A549 (cell line): Measurements from ENCODE around the gene AMOT. TPM values are rescaled to one million over a fixed set of nuclear protein-coding genes. Genes with fewer than 3 reads are reported as not detected.

ENCODE experiments used
- ATAC-seq, 2 experiments: fragments of 200-7000 bp in 1 of 2; fragments of >200 bp in 1 of 2; cut with Nextera tagmentation in 1 of 2; cut with Tn5 transposase in 1 of 2; 3 replicates each; pipeline versions ENCODE4 v1.8.0 to v1.9.1; 2018 to 2020; ENCODE audit warnings: mild to moderate bottlenecking in 1 of 2, moderate library complexity in 1 of 2
- CTCF ChIA-PET: fragments of 300-600 bp; sonication (Branson Sonifier 250); formaldehyde crosslinking; extraction: SDS; loops from one replicate; lab custom pipeline; 2021; ENCODE audit warnings: antibody characterized with exemption, inconsistent platforms; lab: Yijun Ruan, JAX
- POLR2A ChIA-PET: fragments of 350-600 bp; formaldehyde crosslinking; extraction: SDS; loops from one replicate; lab custom pipeline; 2021; ENCODE audit warnings: antibody characterized with exemption, inconsistent platforms; lab: Yijun Ruan, JAX
- DNase-seq, 2 experiments: peaks; one replicate each; pipeline versions ENCODE4 v3.0.0 to v3.0.0-alpha.2; 2011 to 2016; ENCODE audit warnings: low read depth in 1 of 2, low spot score in 1 of 2
- FAIRE-seq: peaks from 2 replicates; lab custom pipeline; 2011; peaks lifted over from hg19 to GRCh38; lab: Jason Lieb, UNC
- H3K27ac ChIP-seq, 2 experiments: fragments of >200 bp; sonication (Bioruptor Twin); formaldehyde crosslinking; 3 replicates each; pipeline ENCODE4 v1.5.1; 2016 to 2017
- H3K4me1 ChIP-seq: fragments of >200 bp; sonication (Bioruptor Twin); formaldehyde crosslinking; 3 replicates; pipeline ENCODE4 v1.6.1; 2016
- H3K4me2 ChIP-seq: fragments of >200 bp; sonication (Bioruptor Twin); formaldehyde crosslinking; 3 replicates; pipeline ENCODE4 v1.6.1; 2016
- H3K4me3 ChIP-seq: fragments of >200 bp; sonication (Bioruptor Twin); formaldehyde crosslinking; 3 replicates; pipeline ENCODE4 v1.5.1; 2016
- H3K9me3 ChIP-seq: fragments of >200 bp; sonication (Bioruptor Twin); formaldehyde crosslinking; 3 replicates; pipeline ENCODE4 v1.6.1; 2016
- CBX2 ChIP-seq: fragments of 200-600 bp; sonication (generic); IDR thresholded peaks from 2 replicates; pipeline ENCODE4 v1.6.1; 2016; ENCODE audit warnings: low read depth, mild to moderate bottlenecking, borderline replicate concordance
- EHMT2 ChIP-seq: fragments of 200-600 bp; sonication (generic); IDR thresholded peaks from 2 replicates; pipeline ENCODE4 v1.6.1; 2016; ENCODE audit warnings: antibody characterized with exemption, low read depth, mild to moderate bottlenecking, moderate library complexity
- EP300 ChIP-seq, 2 experiments: fragments of >200 bp; sonication (Bioruptor Twin); formaldehyde crosslinking; IDR thresholded peaks; 2 replicates in 1 of 2; 3 replicates in 1 of 2; pipeline ENCODE4 v1.6.1; 2016 to 2017
- ESRRA ChIP-seq: fragments of 150-350 bp; IDR thresholded peaks from 2 replicates; pipeline ENCODE4 v1.6.1; 2014; ENCODE audit warnings: mild to moderate bottlenecking, low read length, borderline replicate concordance
- FOSL2 ChIP-seq, 2 experiments: fragments of 450-650 bp in 1 of 2; fragments of >200 bp in 1 of 2; sonication (Bioruptor Twin) in 1 of 2; formaldehyde crosslinking; IDR thresholded peaks; 2 replicates each; pipeline versions ENCODE4 v1.5.0 to v1.6.1; 2016 to 2020; ENCODE audit warnings: mild to moderate bottlenecking in 1 of 2, moderate library complexity in 1 of 2
- HDAC2 ChIP-seq: fragments of 200-600 bp; sonication (generic); IDR thresholded peaks from 2 replicates; pipeline ENCODE4 v1.6.1; 2016
- HMGXB4 ChIP-seq: fragments of 250-450 bp; sonication (Bioruptor Pico); IDR thresholded peaks from 2 replicates; pipeline ENCODE4 v1.5.0; 2021; ENCODE audit warnings: mild to moderate bottlenecking, moderate library complexity, borderline replicate concordance
- HOXA7 ChIP-seq: fragments of 250-450 bp; sonication (Bioruptor Pico); IDR thresholded peaks from 2 replicates; pipeline ENCODE4 v1.5.0; 2020; ENCODE audit warnings: mild to moderate bottlenecking, moderate library complexity
- HOXB13 ChIP-seq: fragments of 250-450 bp; sonication (Bioruptor Pico); IDR thresholded peaks from 2 replicates; pipeline ENCODE4 v1.5.0; 2020; ENCODE audit warnings: low read depth, mild to moderate bottlenecking, moderate library complexity
- JUNB ChIP-seq: fragments of >200 bp; sonication (Bioruptor Twin); formaldehyde crosslinking; IDR thresholded peaks from 2 replicates; pipeline ENCODE4 v1.6.1; 2016
- KDM1A ChIP-seq: fragments of 200-600 bp; sonication (generic); IDR thresholded peaks from 2 replicates; pipeline ENCODE4 v1.6.1; 2016; ENCODE audit warnings: low read depth, mild to moderate bottlenecking
- MAFK ChIP-seq: fragments of 450-650 bp; IDR thresholded peaks from 2 replicates; pipeline ENCODE4 v1.6.1; 2014; ENCODE audit not compliant: partially characterized antibody
- MYC ChIP-seq: IDR thresholded peaks from 2 replicates; pipeline ENCODE4 v1.6.1; 2012; ENCODE audit warnings: mild to moderate bottlenecking, inconsistent platforms, low read length, improper control_type of control experiment, borderline replicate concordance
- NFE2L2 ChIP-seq: fragments of 150-350 bp; conservative IDR thresholded peaks from 2 replicates; pipeline ENCODE4 v1.6.1; 2014; ENCODE audit warnings: low read length
- PBX3 ChIP-seq: IDR thresholded peaks from 2 replicates; pipeline ENCODE4 v1.6.1; 2012
- RARB ChIP-seq: fragments of 250-450 bp; sonication (Bioruptor Pico); IDR thresholded peaks from 2 replicates; pipeline ENCODE4 v1.8.0; 2021; ENCODE audit warnings: mild to moderate bottlenecking, moderate library complexity
- RNF2 ChIP-seq: fragments of 200-600 bp; sonication (generic); IDR thresholded peaks from 2 replicates; pipeline ENCODE4 v1.6.1; 2016; ENCODE audit warnings: low read depth, mild to moderate bottlenecking, antibody characterized with exemption, moderate library complexity, borderline replicate concordance
- TFCP2L1 ChIP-seq: fragments of 250-450 bp; sonication (Bioruptor Pico); IDR thresholded peaks from 2 replicates; pipeline ENCODE4 v1.5.0; 2021; ENCODE audit warnings: mild to moderate bottlenecking
- TP53 ChIP-seq: fragments of 250-450 bp; sonication (Bioruptor Pico); IDR thresholded peaks from 2 replicates; pipeline ENCODE4 v1.5.0; 2021; ENCODE audit warnings: mild to moderate bottlenecking, moderate library complexity
- ZFP36 ChIP-seq: fragments of 450-650 bp; IDR thresholded peaks from 2 replicates; pipeline ENCODE4 v1.6.1; 2014; ENCODE audit warnings: borderline replicate concordance; ENCODE audit not compliant: partially characterized antibody
- ZSCAN20 ChIP-seq: fragments of 250-450 bp; sonication (Bioruptor Pico); IDR thresholded peaks from 2 replicates; pipeline ENCODE4 v1.8.0; 2022; ENCODE audit warnings: mild to moderate bottlenecking, moderate library complexity
- WGBS: methylation state at CpG from one replicate; pipeline ENCODE4 v1.1.6; 2017; ENCODE audit errors: missing lambda C conversion rate; 5-methylcytosine and 5-hydroxymethylcytosine counted together
- polyA plus RNA-seq, 4 experiments: library from polyadenylated mRNA; depleted of rRNA in 3 of 4; stranded (reverse); fragments of >200 nt; fragmentation: RNase III in 1 of 4; extraction: RNeasy Plus Mini Kit Qiagen cat#74134 plus additional on column Dnase treatment in 1 of 4; gene quantifications; 2 replicates in 3 of 4; 3 replicates in 1 of 4; pipeline ENCODE4 v1.2.3, GENCODE V29; 2011 to 2017
- TF ChIP-seq, protein P1 (sequence below): fragments of >200 bp; sonication (Bioruptor Twin); formaldehyde crosslinking; IDR thresholded peaks from 2 replicates; pipeline ENCODE4 v1.6.1; 2016
- TF ChIP-seq, protein P2 (sequence below): fragments of >200 bp; sonication (Bioruptor Twin); formaldehyde crosslinking; IDR thresholded peaks from 3 replicates; pipeline ENCODE4 v1.5.1; 2016
- TF ChIP-seq, protein P3 (sequence below): fragments of 200-600 bp; sonication (generic); IDR thresholded peaks from 2 replicates; pipeline ENCODE4 v1.6.1; 2016; ENCODE audit warnings: antibody characterized with exemption, mild to moderate bottlenecking, moderate library complexity

The AMOT gene
- polyA plus RNA-seq, 2 of the 4 experiments (the other 2 are of a cell fraction), result 0.03 to 0.05 TPM

- Histone ChIP-seq H3K27ac (no peak overlapping the region), H3K4me1 (no peaks in the 10 kb centered on the region), H3K4me3 (no peak overlapping the region), H3K9me3 (no peaks in the 10 kb centered on the region), H3K4me2 (no peak overlapping the region)
- DNase-seq (no peak), ATAC-seq (no peak), FAIRE-seq (peak; percentile 70)
- 5% methylated on average over 2 of the region's 2 CpGs for WGBS
- POLR2A ChIA-PET, result no interaction called here
- TF ChIP-seq PBX3 (no peak), HOXB13 (CRISPR knock-in tag) (no peak), MAFK (no peak), KDM1A (no peak), EHMT2 (no peak), HMGXB4 (no peak)
- CTCF ChIA-PET, result no interaction called here
These were observed 54.6 kb downstream of the AMOT start for GRCh38 chrX:112786076-112786475.

DNA sequence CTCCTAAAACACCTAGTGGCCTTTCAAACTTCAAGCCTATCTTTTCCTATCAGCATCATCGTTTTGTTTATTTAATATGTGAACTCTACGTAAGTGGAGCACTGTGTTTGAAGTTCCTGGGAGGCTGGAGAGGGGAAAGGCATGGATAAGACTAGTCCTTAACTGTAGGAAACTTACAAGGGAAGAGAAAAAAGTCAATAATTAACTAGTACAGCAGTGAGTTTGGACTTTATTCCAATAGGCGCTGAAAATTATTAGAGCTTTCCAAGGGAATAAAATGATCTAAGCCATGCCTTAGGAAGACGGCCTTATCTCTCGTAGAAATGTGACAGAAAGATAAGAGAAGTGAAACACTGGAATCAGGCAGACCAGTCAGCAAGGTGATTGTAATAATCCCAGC, 55.3 kb downstream of the AMOT start:
- Histone ChIP-seq H3K27ac (no peak overlapping the region), H3K4me1 (no peaks in the 10 kb centered on the region), H3K9me3 (no peaks in the 10 kb centered on the region), H3K4me3 (no peak overlapping the region), H3K4me2 (no peak overlapping the region)
- 6% methylated on average over 5 of the region's 5 CpGs for whole genome bisulfite sequencing
- no peak for ATAC-seq
- no peak for FAIRE-seq
- DNase-seq, result no peak
- CTCF ChIA-PET, result no interaction called here
- TF ChIP-seq CBX2 (no peak), EP300 (IDR thresholded peaks at IDR 0.05) (no peak), ESRRA (no peak), ZFP36 (no peak), RNF2 (no peak), HOXA7 (CRISPR knock-in tag) (no peak), TFCP2L1 (CRISPR knock-in tag) (no peak), ZSCAN20 (no peak), NFE2L2 (no peak), MYC (no peak), HDAC2 (no peak), RARB (CRISPR knock-in tag) (no peak), FOSL2 (IDR thresholded peaks at IDR 0.05) (no peak), FOSL2 (CRISPR knock-in tag; IDR thresholded peaks at IDR 0.05) (no peak), JUNB (no peak), TP53 (CRISPR knock-in tag) (no peak)
- TF ChIP-seq, protein P1, sequence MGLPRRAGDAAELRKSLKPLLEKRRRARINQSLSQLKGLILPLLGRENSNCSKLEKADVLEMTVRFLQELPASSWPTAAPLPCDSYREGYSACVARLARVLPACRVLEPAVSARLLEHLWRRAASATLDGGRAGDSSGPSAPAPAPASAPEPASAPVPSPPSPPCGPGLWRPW, result no peak
- TF ChIP-seq, protein P2, sequence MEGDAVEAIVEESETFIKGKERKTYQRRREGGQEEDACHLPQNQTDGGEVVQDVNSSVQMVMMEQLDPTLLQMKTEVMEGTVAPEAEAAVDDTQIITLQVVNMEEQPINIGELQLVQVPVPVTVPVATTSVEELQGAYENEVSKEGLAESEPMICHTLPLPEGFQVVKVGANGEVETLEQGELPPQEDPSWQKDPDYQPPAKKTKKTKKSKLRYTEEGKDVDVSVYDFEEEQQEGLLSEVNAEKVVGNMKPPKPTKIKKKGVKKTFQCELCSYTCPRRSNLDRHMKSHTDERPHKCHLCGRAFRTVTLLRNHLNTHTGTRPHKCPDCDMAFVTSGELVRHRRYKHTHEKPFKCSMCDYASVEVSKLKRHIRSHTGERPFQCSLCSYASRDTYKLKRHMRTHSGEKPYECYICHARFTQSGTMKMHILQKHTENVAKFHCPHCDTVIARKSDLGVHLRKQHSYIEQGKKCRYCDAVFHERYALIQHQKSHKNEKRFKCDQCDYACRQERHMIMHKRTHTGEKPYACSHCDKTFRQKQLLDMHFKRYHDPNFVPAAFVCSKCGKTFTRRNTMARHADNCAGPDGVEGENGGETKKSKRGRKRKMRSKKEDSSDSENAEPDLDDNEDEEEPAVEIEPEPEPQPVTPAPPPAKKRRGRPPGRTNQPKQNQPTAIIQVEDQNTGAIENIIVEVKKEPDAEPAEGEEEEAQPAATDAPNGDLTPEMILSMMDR, result no peak
- TF ChIP-seq, protein P3, sequence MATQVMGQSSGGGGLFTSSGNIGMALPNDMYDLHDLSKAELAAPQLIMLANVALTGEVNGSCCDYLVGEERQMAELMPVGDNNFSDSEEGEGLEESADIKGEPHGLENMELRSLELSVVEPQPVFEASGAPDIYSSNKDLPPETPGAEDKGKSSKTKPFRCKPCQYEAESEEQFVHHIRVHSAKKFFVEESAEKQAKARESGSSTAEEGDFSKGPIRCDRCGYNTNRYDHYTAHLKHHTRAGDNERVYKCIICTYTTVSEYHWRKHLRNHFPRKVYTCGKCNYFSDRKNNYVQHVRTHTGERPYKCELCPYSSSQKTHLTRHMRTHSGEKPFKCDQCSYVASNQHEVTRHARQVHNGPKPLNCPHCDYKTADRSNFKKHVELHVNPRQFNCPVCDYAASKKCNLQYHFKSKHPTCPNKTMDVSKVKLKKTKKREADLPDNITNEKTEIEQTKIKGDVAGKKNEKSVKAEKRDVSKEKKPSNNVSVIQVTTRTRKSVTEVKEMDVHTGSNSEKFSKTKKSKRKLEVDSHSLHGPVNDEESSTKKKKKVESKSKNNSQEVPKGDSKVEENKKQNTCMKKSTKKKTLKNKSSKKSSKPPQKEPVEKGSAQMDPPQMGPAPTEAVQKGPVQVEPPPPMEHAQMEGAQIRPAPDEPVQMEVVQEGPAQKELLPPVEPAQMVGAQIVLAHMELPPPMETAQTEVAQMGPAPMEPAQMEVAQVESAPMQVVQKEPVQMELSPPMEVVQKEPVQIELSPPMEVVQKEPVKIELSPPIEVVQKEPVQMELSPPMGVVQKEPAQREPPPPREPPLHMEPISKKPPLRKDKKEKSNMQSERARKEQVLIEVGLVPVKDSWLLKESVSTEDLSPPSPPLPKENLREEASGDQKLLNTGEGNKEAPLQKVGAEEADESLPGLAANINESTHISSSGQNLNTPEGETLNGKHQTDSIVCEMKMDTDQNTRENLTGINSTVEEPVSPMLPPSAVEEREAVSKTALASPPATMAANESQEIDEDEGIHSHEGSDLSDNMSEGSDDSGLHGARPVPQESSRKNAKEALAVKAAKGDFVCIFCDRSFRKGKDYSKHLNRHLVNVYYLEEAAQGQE, result no peak
- POLR2A ChIA-PET, result no interaction called here
